Lower leg skin (tissue), 4 donors: ENCODE measurements around the gene ADAM17. TPM values are rescaled to one million over a fixed set of nuclear protein-coding genes. Genes with fewer than 3 reads are reported as not detected.

Experiments
- DNase-seq, 2 donors: peaks; one replicate each; pipeline ENCODE4 v3.0.0-alpha.2; 2019; ENCODE audit warnings: low spot score in 2 of 2
- H3K4me3 ChIP-seq: fragments of 200-600 bp; sonication (generic); 2 replicates; pipeline ENCODE4 v1.5.1; 2017; ENCODE audit warnings: mild to moderate bottlenecking, low read depth; ENCODE audit not compliant: poor library complexity, severe bottlenecking
- CTCF ChIP-seq, 3 donors: fragments of 450-650 bp; IDR thresholded peaks; one replicate each; pipeline ENCODE4 v1.5.1; 2016; ENCODE audit warnings: antibody characterized with exemption in 3 of 3, mild to moderate bottlenecking in 3 of 3, moderate library complexity in 2 of 3
- POLR2A ChIP-seq, 2 donors: fragments of 450-650 bp; IDR thresholded peaks; one replicate each; pipeline ENCODE4 v1.6.1; 2016 to 2017; ENCODE audit warnings: antibody characterized with exemption in 2 of 2, mild to moderate bottlenecking in 1 of 2, moderate library complexity in 1 of 2
- WGBS, 2 donors: methylation state at CpG; one replicate each; pipeline ENCODE4 v1.1.5; 2018; 5-methylcytosine and 5-hydroxymethylcytosine counted together
- intact Hi-C: fragments of 100-400 bp; cut with DNase I; formaldehyde crosslinking; loops from one replicate; pipeline ENCODE4 v1.15.0; 2023; ENCODE audit warnings: low total_unique reads
- total RNA-seq, 4 donors: library from RNA; depleted of rRNA; stranded (reverse); fragments of >200 nt; gene quantifications; one replicate each; pipeline ENCODE4 v1.1.0, GENCODE V29; 2016

The ADAM17 gene
- total RNA-seq, 4 donors from 2014 or later: 23.0 to 29.8 (median 27.5) TPM

GRCh38 chr2:9473308-9473984 is 82.2 kb downstream of the ADAM17 start:
- H3K4me3 ChIP-seq: peak overlapping the region; percentile 66
- intact Hi-C loops: no loop called here
- DNase-seq: no peak
- WGBS, 2 donors: 42 to 46% methylated on average over 24 of the region's 24 CpGs
- no peak for TF ChIP-seq CTCF (IDR thresholded peaks at IDR 0.05)
- no peak for TF ChIP-seq POLR2A (IDR thresholded peaks at IDR 0.05)

- TF ChIP-seq POLR2A (IDR thresholded peaks at IDR 0.05): no peak
- no peak for TF ChIP-seq CTCF (IDR thresholded peaks at IDR 0.05)
- DNase-seq: no peak
- whole genome bisulfite sequencing, 2 donors: 94 to 97% methylated on average over 9 of the region's 9 CpGs
- intact Hi-C loops: no loop called here
- no peak overlapping the region for H3K4me3 ChIP-seq
Measured at GRCh38 chr2:9472511-9472910, 83.1 kb downstream of the ADAM17 start.

DNA sequence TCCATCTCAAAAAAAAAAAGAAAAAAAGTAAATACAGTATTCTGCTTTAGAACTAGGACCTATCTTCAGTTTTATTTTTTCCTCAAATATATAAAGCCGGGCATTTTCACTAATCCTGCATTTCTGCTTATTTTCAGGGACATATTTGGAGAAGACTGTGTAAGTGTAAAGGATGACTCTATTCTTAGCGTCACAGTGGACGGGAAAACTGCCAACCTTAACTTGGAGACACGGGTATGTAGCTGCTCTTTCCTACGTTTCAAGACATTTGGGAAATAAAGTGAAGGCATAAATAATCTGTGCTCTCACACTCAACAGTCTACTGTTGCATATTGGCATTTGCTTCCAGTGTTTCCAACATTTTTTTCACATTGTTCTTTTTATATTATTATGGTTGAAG is 84.4 kb downstream of the ADAM17 start:
- intact Hi-C loops: no loop called here
- TF ChIP-seq CTCF (IDR thresholded peaks at IDR 0.05) (no peak), POLR2A (IDR thresholded peaks at IDR 0.05) (no peak)
- WGBS, 2 donors: 87 to 91% methylated on average over 5 of the region's 5 CpGs
- no peak overlapping the region for H3K4me3 ChIP-seq
- no peak for DNase-seq

- no peak for TF ChIP-seq POLR2A (IDR thresholded peaks at IDR 0.05)
- TF ChIP-seq CTCF (IDR thresholded peaks at IDR 0.05): no peak
- no peak for DNase-seq
- H3K4me3 ChIP-seq: no peak overlapping the region
Measured at GRCh38 chr2:9467687-9468086, 87.9 kb downstream of the ADAM17 start.

DNA sequence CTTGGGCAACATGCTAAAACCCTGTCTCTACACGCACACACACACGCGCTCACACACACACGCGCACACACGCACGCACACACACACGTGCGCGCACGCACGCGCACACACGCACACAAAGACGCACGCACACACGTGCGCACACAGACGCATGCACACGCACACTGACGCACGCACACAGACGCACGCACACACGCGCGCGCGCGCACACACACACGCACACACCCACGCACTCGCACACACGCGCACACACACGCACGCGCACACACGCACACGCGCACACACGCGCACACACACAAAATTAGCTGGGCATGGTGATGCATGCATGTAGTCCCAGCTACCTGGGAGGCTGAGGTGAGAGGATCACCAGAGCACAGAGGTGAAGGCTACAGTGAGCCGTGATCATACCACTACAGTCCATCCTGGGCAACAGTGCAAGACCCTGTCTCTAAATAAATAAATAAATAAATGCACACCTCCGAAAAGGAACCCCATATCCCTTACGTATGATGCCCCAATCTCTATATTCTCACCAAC is 89.4 kb downstream of the ADAM17 start:
- intact Hi-C loops: no loop called here
- no peak for DNase-seq
- H3K4me3 ChIP-seq: no peak overlapping the region
- TF ChIP-seq CTCF (IDR thresholded peaks at IDR 0.05) (no peak), POLR2A (IDR thresholded peaks at IDR 0.05) (no peak)
- WGBS, 2 donors: 91 to 94% methylated on average over 46 of the region's 46 CpGs

More at GRCh38 chr2:9467687-9468086, 87.9 kb downstream of the ADAM17 start:
- 87 to 89% methylated on average over 10 of the region's 10 CpGs for WGBS, 2 donors
- intact Hi-C loops: no loop called here
